Measurements from ENCODE around the gene GRIK3.

Gene GRIK3

DNA sequence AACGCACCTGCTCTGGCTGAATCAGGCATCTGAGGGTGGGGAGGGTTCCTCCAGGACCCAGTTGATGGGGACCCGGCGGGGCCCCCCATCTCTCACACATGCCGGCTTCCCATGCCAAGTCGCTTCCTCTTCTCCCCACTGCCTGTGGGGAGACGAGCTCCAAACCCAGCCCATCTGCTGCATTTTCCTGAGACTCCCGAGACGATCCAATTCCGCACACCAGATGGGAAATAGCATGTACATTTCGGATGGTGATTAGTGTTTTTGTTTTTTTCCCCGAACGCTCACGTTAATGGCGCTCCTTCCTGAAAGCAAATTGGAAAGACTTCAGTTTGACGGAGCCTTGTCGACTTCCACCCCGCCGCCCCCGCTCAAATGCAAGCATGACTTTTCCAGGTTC is 13.2 kb upstream of the GRIK3 start:
- ChIA-PET CTCF (interaction anchor here (1.5 kb wide), 1 partner anchor 12 kb away, joined by 3 read pairs; no protein-coding TSS in a partner anchor), POLR2A (no interaction called here)
- no peak for DNase-seq
- 98% methylated on average over 13 of the region's 19 CpGs for WGBS (ENCODE audit: insufficient coverage)
- Histone ChIP-seq H3K4me1 (ENCODE audit: control extremely low read depth in 1 of 4, control insufficient read depth in 4 of 4, insufficient read depth in 4 of 4, low read length in 3 of 4) (no peaks in the 10 kb centered on the region), H3K27me3 (replicated peaks in 2 of 5; ENCODE audit: control insufficient read depth in 4 of 5, insufficient read depth in 5 of 5, low read length in 4 of 5) (peaks cover 0 to 52% (median 4%) of the 10 kb centered on the region in 5 experiments), H3K4me3 (ENCODE audit: control insufficient read depth in 1 of 7, extremely low read depth in 1 of 7, insufficient read depth in 4 of 7, low read depth in 2 of 7, low read length in 6 of 7) (no peak overlapping the region), H3K27ac (ENCODE audit: insufficient read depth in 1 of 2, low read depth in 1 of 2, low read length in 2 of 2, poor library complexity in 1 of 2, severe bottlenecking in 2 of 2) (no peak overlapping the region), H3K36me3 (ENCODE audit: control insufficient read depth in 4 of 4, insufficient read depth in 4 of 4, low read length in 3 of 4) (no peaks in the 10 kb centered on the region), H3K9me3 (ENCODE audit: control extremely low read depth in 1 of 5, control insufficient read depth in 4 of 5, insufficient read depth in 2 of 5, low read depth in 1 of 5, low read length in 4 of 5) (no peaks in the 10 kb centered on the region)

DNA sequence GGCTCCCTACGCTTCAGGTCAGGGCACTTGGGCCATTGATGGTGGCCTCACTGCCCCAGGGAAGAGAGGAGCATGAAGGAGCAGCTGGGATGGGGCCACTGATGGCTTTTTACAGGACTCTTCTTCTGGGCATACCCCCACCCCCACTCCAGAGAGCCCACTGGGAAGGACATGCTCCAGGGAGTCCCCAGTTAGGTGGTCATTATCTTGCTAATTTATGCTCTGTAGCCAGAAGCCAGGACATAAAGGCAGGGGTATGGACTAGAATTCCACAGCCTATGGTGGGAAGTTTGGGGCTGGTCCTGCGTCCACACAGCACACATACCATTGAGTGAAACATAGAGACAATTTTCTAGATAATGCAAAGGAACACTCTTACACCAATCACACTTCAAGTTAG is 8.8 kb upstream of the GRIK3 start:
- H3K9me3 ChIP-seq (ENCODE audit: control extremely low read depth in 1 of 5, control insufficient read depth in 4 of 5, insufficient read depth in 2 of 5, low read depth in 1 of 5, low read length in 4 of 5), result no peaks in the 10 kb centered on the region
- H3K4me1 ChIP-seq (ENCODE audit: control extremely low read depth in 1 of 4, control insufficient read depth in 4 of 4, insufficient read depth in 4 of 4, low read length in 3 of 4), result no peaks in the 10 kb centered on the region
- H3K27me3 ChIP-seq (replicated peaks in 2 of 5; ENCODE audit: control insufficient read depth in 4 of 5, insufficient read depth in 5 of 5, low read length in 4 of 5), result peaks cover 9 to 94% (median 23%) of the 10 kb centered on the region in 5 experiments
- no peak overlapping the region for H3K4me3 ChIP-seq (ENCODE audit: control insufficient read depth in 1 of 7, extremely low read depth in 1 of 7, insufficient read depth in 4 of 7, low read depth in 2 of 7, low read length in 6 of 7)
- CTCF ChIA-PET, result no interaction called here
- H3K27ac ChIP-seq (ENCODE audit: insufficient read depth in 1 of 2, low read depth in 1 of 2, low read length in 2 of 2, poor library complexity in 1 of 2, severe bottlenecking in 2 of 2), result no peak overlapping the region
- POLR2A ChIA-PET, result no interaction called here
- H3K36me3 ChIP-seq (ENCODE audit: control insufficient read depth in 4 of 4, insufficient read depth in 4 of 4, low read length in 3 of 4), result no peaks in the 10 kb centered on the region
- no peak for DNase-seq
- WGBS (ENCODE audit: insufficient coverage), result 93% methylated on average over 2 of the region's 2 CpGs

DNA sequence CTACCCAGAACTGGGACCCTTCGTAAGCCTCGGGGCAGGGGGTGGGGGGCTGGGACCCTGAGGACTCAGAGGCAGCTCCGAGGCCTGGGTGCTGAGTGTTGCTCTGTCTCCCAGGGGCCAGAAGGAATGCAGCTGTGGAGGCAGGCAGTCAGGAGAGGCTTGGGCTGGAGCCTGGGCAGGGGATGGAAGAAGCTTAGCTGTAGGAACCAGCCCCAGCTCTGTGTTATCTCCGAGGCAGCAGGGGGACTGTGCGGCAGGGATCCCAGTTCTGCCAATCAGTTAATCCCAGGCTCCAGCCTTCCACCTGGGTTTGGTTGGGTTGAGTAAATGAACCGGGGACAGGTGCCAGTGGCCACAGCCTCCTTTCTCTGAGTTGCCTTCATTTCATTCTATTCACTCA is 8.2 kb upstream of the GRIK3 start:
- no peaks in the 10 kb centered on the region for H3K9me3 ChIP-seq (ENCODE audit: control extremely low read depth in 1 of 5, control insufficient read depth in 4 of 5, insufficient read depth in 2 of 5, low read depth in 1 of 5, low read length in 4 of 5)
- H3K4me1 ChIP-seq (ENCODE audit: control extremely low read depth in 1 of 4, control insufficient read depth in 4 of 4, insufficient read depth in 4 of 4, low read length in 3 of 4), result no peaks in the 10 kb centered on the region
- no peak overlapping the region for H3K4me3 ChIP-seq (ENCODE audit: control insufficient read depth in 1 of 7, extremely low read depth in 1 of 7, insufficient read depth in 4 of 7, low read depth in 2 of 7, low read length in 6 of 7)
- H3K27me3 ChIP-seq (replicated peaks in 2 of 5; ENCODE audit: control insufficient read depth in 4 of 5, insufficient read depth in 5 of 5, low read length in 4 of 5), result peaks cover 9 to 95% (median 27%) of the 10 kb centered on the region in 5 experiments
- H3K27ac ChIP-seq (ENCODE audit: insufficient read depth in 1 of 2, low read depth in 1 of 2, low read length in 2 of 2, poor library complexity in 1 of 2, severe bottlenecking in 2 of 2), result no peak overlapping the region
- ChIA-PET POLR2A (no interaction called here), CTCF (no interaction called here)
- no peaks in the 10 kb centered on the region for H3K36me3 ChIP-seq (ENCODE audit: control insufficient read depth in 4 of 4, insufficient read depth in 4 of 4, low read length in 3 of 4)
- WGBS (ENCODE audit: insufficient coverage), result 66% methylated on average over 5 of the region's 6 CpGs
- DNase-seq, result no peak

DNA sequence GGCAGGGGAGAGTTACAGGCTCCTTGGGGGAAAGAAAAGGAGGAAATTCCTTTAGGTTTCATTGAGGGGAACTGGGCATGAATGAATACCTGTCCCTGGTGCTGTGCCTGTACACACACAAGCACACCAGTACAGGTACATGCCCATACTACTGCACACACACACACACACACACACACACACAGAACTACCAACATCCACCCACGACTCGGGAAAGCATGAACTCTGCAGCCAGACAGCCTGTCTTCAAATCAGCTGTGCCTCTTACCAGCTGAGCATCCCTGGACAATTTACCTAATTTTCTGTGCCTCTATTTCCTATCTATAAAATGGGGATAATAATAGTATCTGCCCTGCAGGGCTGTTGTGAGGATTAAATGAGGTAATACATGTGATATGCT is 7.2 kb upstream of the GRIK3 start:
- no peak for DNase-seq
- peaks cover 9 to 96% (median 34%) of the 10 kb centered on the region in 5 experiments for H3K27me3 ChIP-seq (replicated peaks in 2 of 5; ENCODE audit: control insufficient read depth in 4 of 5, insufficient read depth in 5 of 5, low read length in 4 of 5)
- ChIA-PET CTCF (no interaction called here), POLR2A (no interaction called here)
- H3K27ac ChIP-seq (ENCODE audit: insufficient read depth in 1 of 2, low read depth in 1 of 2, low read length in 2 of 2, poor library complexity in 1 of 2, severe bottlenecking in 2 of 2), result no peak overlapping the region
- WGBS (ENCODE audit: insufficient coverage), result no CpG with 5 or more reads among the region's 2 CpGs
- peaks cover 0 to 5% (median 2%) of the 10 kb centered on the region in 4 experiments for H3K4me1 ChIP-seq (ENCODE audit: control extremely low read depth in 1 of 4, control insufficient read depth in 4 of 4, insufficient read depth in 4 of 4, low read length in 3 of 4)
- no peak overlapping the region for H3K4me3 ChIP-seq (ENCODE audit: control insufficient read depth in 1 of 7, extremely low read depth in 1 of 7, insufficient read depth in 4 of 7, low read depth in 2 of 7, low read length in 6 of 7)
- no peaks in the 10 kb centered on the region for H3K36me3 ChIP-seq (ENCODE audit: control insufficient read depth in 4 of 4, insufficient read depth in 4 of 4, low read length in 3 of 4)
- H3K9me3 ChIP-seq (ENCODE audit: control extremely low read depth in 1 of 5, control insufficient read depth in 4 of 5, insufficient read depth in 2 of 5, low read depth in 1 of 5, low read length in 4 of 5), result no peaks in the 10 kb centered on the region

DNA sequence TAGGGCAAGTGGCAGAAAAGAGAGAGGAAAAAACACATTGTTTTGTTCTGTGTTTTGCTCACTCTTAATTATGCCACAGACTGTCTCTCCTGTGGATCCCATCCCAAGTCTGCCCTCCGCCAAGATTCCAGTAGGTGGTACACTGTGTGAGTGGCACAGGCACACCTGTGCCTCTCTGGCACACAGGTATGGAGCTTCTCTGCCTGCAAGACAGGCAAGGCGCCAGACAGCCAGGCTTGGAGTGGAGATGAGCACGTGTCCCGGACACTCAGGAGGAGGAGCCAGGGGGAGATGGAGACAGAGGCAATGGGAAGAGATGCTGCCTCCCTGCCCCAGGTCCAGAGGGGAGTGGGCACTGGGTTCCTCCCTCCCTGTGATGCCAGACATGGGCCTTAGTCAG is 6.5 kb upstream of the GRIK3 start:
- DNase-seq, result no peak
- Histone ChIP-seq H3K36me3 (ENCODE audit: control insufficient read depth in 4 of 4, insufficient read depth in 4 of 4, low read length in 3 of 4) (no peaks in the 10 kb centered on the region), H3K4me1 (ENCODE audit: control extremely low read depth in 1 of 4, control insufficient read depth in 4 of 4, insufficient read depth in 4 of 4, low read length in 3 of 4) (peaks cover 0 to 12% (median 8%) of the 10 kb centered on the region in 4 experiments), H3K27me3 (replicated peaks in 2 of 5; ENCODE audit: control insufficient read depth in 4 of 5, insufficient read depth in 5 of 5, low read length in 4 of 5) (peaks cover 9 to 97% (median 36%) of the 10 kb centered on the region in 5 experiments), H3K4me3 (ENCODE audit: control insufficient read depth in 1 of 7, extremely low read depth in 1 of 7, insufficient read depth in 4 of 7, low read depth in 2 of 7, low read length in 6 of 7) (no peak overlapping the region), H3K27ac (ENCODE audit: insufficient read depth in 1 of 2, low read depth in 1 of 2, low read length in 2 of 2, poor library complexity in 1 of 2, severe bottlenecking in 2 of 2) (no peak overlapping the region), H3K9me3 (ENCODE audit: control extremely low read depth in 1 of 5, control insufficient read depth in 4 of 5, insufficient read depth in 2 of 5, low read depth in 1 of 5, low read length in 4 of 5) (no peaks in the 10 kb centered on the region)
- CTCF ChIA-PET, result no interaction called here
- 45% methylated on average over 3 of the region's 4 CpGs for WGBS (ENCODE audit: insufficient coverage)
- POLR2A ChIA-PET, result no interaction called here

DNA sequence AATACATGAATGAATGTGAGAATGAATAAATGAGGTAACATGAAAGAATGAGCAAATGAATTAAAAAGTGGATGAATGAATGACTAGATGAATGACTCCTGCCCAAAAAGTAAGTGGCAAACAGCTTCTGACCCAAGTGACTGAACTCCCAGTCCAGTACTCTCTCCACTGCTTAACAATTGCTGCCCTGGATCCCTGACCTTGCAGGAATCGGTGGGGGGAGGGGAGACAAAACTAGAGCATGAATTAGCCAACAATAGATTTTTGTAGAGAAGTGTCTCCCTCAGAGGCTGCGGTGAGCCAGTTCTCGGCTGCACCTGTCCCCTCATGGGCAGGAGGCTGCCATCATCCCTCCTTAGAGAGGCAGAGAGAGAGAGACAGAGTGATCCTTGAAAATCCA is 5.9 kb upstream of the GRIK3 start:
- Histone ChIP-seq H3K4me1 (ENCODE audit: control extremely low read depth in 1 of 4, control insufficient read depth in 4 of 4, insufficient read depth in 4 of 4, low read length in 3 of 4) (peaks cover 0 to 15% (median 9%) of the 10 kb centered on the region in 4 experiments), H3K36me3 (ENCODE audit: control insufficient read depth in 4 of 4, insufficient read depth in 4 of 4, low read length in 3 of 4) (no peaks in the 10 kb centered on the region), H3K9me3 (ENCODE audit: control extremely low read depth in 1 of 5, control insufficient read depth in 4 of 5, insufficient read depth in 2 of 5, low read depth in 1 of 5, low read length in 4 of 5) (no peaks in the 10 kb centered on the region), H3K27ac (ENCODE audit: insufficient read depth in 1 of 2, low read depth in 1 of 2, low read length in 2 of 2, poor library complexity in 1 of 2, severe bottlenecking in 2 of 2) (no peak overlapping the region), H3K4me3 (ENCODE audit: control insufficient read depth in 1 of 7, extremely low read depth in 1 of 7, insufficient read depth in 4 of 7, low read depth in 2 of 7, low read length in 6 of 7) (no peak overlapping the region), H3K27me3 (replicated peaks in 2 of 5; ENCODE audit: control insufficient read depth in 4 of 5, insufficient read depth in 5 of 5, low read length in 4 of 5) (peaks cover 9 to 99% (median 38%) of the 10 kb centered on the region in 5 experiments)
- CTCF ChIA-PET, result no interaction called here
- POLR2A ChIA-PET, result no interaction called here
- no peak for DNase-seq
- WGBS (ENCODE audit: insufficient coverage), result 41% methylated on average over 3 of the region's 3 CpGs

DNA sequence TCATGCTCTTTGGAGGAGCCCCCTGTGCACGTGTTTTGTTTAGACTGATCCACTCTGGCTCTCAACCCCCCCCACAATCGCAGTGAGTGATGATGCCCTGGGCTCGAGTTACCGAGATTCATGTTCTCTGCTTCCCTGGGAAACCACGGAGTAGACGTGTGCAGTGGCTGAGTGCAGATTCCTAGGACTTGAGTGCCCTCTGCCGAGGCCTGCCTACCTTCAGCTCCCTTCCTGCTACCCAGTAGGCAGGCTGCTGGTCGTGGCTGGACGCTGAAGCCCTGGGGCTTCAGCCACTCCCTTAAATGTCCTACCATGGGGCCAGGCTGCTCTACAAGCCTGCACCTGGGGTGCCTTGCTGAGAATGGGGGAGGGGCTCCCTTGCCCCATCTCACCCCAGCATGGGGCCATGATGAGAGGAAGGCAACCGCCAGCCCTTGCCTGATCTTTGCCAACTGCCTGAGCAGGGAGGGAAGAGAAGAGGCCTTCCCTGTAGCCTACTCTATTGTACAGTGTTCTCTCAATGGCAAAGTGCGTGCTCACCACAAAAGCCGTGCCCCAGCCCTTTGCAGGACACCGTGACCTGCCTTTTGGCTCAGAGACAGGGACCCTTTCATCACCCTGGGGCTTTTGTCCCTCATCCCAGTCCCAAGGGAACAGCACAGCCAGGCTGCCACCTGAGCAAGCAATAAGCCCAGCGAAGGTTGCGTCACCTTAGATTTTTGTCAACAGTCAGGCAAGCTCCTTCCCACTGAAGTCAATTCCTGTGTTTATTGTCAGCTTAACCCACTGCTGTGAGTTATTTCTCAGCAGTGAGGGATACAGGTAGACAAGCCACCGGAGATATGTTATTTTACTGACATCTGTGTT is 4.1 kb upstream of the GRIK3 start:
- CTCF ChIA-PET, result no interaction called here
- WGBS (ENCODE audit: insufficient coverage), result 28% methylated on average over 11 of the region's 16 CpGs
- Histone ChIP-seq H3K9me3 (ENCODE audit: control extremely low read depth in 1 of 5, control insufficient read depth in 4 of 5, insufficient read depth in 2 of 5, low read depth in 1 of 5, low read length in 4 of 5) (no peaks in the 10 kb centered on the region), H3K4me3 (ENCODE audit: control insufficient read depth in 1 of 7, extremely low read depth in 1 of 7, insufficient read depth in 4 of 7, low read depth in 2 of 7, low read length in 6 of 7) (no peak overlapping the region), H3K4me1 (ENCODE audit: control extremely low read depth in 1 of 4, control insufficient read depth in 4 of 4, insufficient read depth in 4 of 4, low read length in 3 of 4) (peaks cover 0 to 25% (median 13%) of the 10 kb centered on the region in 4 experiments), H3K27me3 (replicated peaks in 2 of 5; ENCODE audit: control insufficient read depth in 4 of 5, insufficient read depth in 5 of 5, low read length in 4 of 5) (peaks cover 9 to 98% (median 40%) of the 10 kb centered on the region in 5 experiments), H3K27ac (ENCODE audit: insufficient read depth in 1 of 2, low read depth in 1 of 2, low read length in 2 of 2, poor library complexity in 1 of 2, severe bottlenecking in 2 of 2) (no peak overlapping the region), H3K36me3 (ENCODE audit: control insufficient read depth in 4 of 4, insufficient read depth in 4 of 4, low read length in 3 of 4) (no peaks in the 10 kb centered on the region)
- POLR2A ChIA-PET, result no interaction called here
- DNase-seq, result no peak

All from common myeloid progenitor, CD34-positive (primary cell).